Thoracic aorta (tissue), 2 donors: ENCODE data around the gene VASH2. TPM values are rescaled to one million over a fixed set of nuclear protein-coding genes. Genes with fewer than 3 reads are reported as not detected.
"Not testable (repeated sequence)": the region's sequence is repeated elsewhere in the genome, so short reads cannot be mapped to it uniquely, and the experiment has no call there.

ENCODE experiments used
- ATAC-seq: fragments of 150-250 bp; one replicate; pipeline ENCODE4 v1.8.0; 2017; ENCODE audit warnings: low read depth; ENCODE audit not compliant: insufficient number of reproducible peaks, low FRiP score
- DNase-seq: peaks from one replicate; pipeline ENCODE4 v3.0.0-alpha.2; 2020; ENCODE audit warnings: low spot score
- H3K27ac ChIP-seq, 2 donors: fragments of 200-600 bp; sonication (generic); 1 replicate in 1 of 2; 2 replicates in 1 of 2; pipeline ENCODE4 v1.5.1; 2016; ENCODE audit warnings: mild to moderate bottlenecking in 2 of 2, moderate library complexity in 2 of 2
- H3K27me3 ChIP-seq: fragments of 200-600 bp; sonication (generic); replicated peaks from 2 replicates; pipeline ENCODE4 v1.6.0; 2016; ENCODE audit warnings: mild to moderate bottlenecking; ENCODE audit not compliant: insufficient read depth
- H3K36me3 ChIP-seq: fragments of 200-600 bp; sonication (generic); one replicate; pipeline ENCODE4 v1.5.1; 2016
- H3K4me1 ChIP-seq, 2 donors: fragments of 200-600 bp; sonication (generic); 1 replicate in 1 of 2; 2 replicates in 1 of 2; pipeline versions ENCODE4 v1.5.1 to v1.6.0; 2016; ENCODE audit warnings: low read depth in 2 of 2, mild to moderate bottlenecking in 1 of 2; ENCODE audit not compliant: control insufficient read depth in 1 of 2
- H3K4me3 ChIP-seq: fragments of 200-600 bp; sonication (generic); 2 replicates; pipeline ENCODE4 v1.5.1; 2016; ENCODE audit warnings: mild to moderate bottlenecking
- H3K9me3 ChIP-seq: fragments of 200-600 bp; sonication (generic); 2 replicates; pipeline ENCODE4 v1.5.1; 2016
- CTCF ChIP-seq: fragments of 200-600 bp; sonication (generic); IDR thresholded peaks from one replicate; pipeline ENCODE4 v1.5.1; 2019; ENCODE audit warnings: antibody characterized with exemption
- total RNA-seq, 2 donors: library from RNA; depleted of rRNA; stranded (reverse); fragments of >200 nt; gene quantifications; one replicate each; pipeline versions ENCODE4 v1.1.0 to v1.2.3, GENCODE V29; 2016

VASH2 gene
- total RNA-seq, 2 donors from 2014 or later, result 0.14 to 0.42 TPM

GRCh38 chr1:212908971-212909370 is 41.4 kb upstream of the VASH2 start:
- Histone ChIP-seq H3K4me3 (no peak overlapping the region), H3K4me1 (no peaks in the 10 kb centered on the region), H3K36me3 (no peaks in the 10 kb centered on the region), H3K27ac (no peak overlapping the region), H3K27me3 (no peaks in the 10 kb centered on the region), H3K9me3 (no peaks in the 10 kb centered on the region)
- no peak for DNase-seq
- no peak for ATAC-seq
- TF ChIP-seq CTCF, result no peak

GRCh38 chr1:212909652-212910063 is 40.7 kb upstream of the VASH2 start:
- DNase-seq (no peak), ATAC-seq (no peak)
- Histone ChIP-seq H3K27ac (no peak overlapping the region), H3K9me3 (no peaks in the 10 kb centered on the region), H3K27me3 (no peaks in the 10 kb centered on the region), H3K4me1 (no peaks in the 10 kb centered on the region), H3K4me3 (no peak overlapping the region), H3K36me3 (no peaks in the 10 kb centered on the region)
- no peak for TF ChIP-seq CTCF

- not testable (repeated sequence) for ATAC-seq, H3K9me3 ChIP-seq, H3K27me3 ChIP-seq, DNase-seq, H3K4me1 ChIP-seq, H3K27ac ChIP-seq, H3K4me3 ChIP-seq, H3K36me3 ChIP-seq
These were observed 40.1 kb upstream of the VASH2 start for GRCh38 chr1:212910213-212910612.

GRCh38 chr1:212913638-212914037 is 36.7 kb upstream of the VASH2 start:
- H3K27me3 ChIP-seq, H3K27ac ChIP-seq, H3K9me3 ChIP-seq, ATAC-seq, H3K4me3 ChIP-seq, H3K4me1 ChIP-seq, DNase-seq, H3K36me3 ChIP-seq: not testable (repeated sequence)

- not testable (repeated sequence) for H3K27me3 ChIP-seq, DNase-seq, H3K9me3 ChIP-seq, H3K4me3 ChIP-seq, H3K36me3 ChIP-seq, H3K27ac ChIP-seq, ATAC-seq, H3K4me1 ChIP-seq
These were observed 36.2 kb upstream of the VASH2 start for GRCh38 chr1:212914110-212914509.

- Histone ChIP-seq H3K36me3 (no peaks in the 10 kb centered on the region), H3K27ac (no peak overlapping the region), H3K27me3 (no peaks in the 10 kb centered on the region), H3K4me3 (no peak overlapping the region), H3K9me3 (no peaks in the 10 kb centered on the region), H3K4me1 (no peaks in the 10 kb centered on the region)
- no peak for ATAC-seq
- TF ChIP-seq CTCF, result no peak
- DNase-seq, result no peak
These were observed 35.6 kb upstream of the VASH2 start for GRCh38 chr1:212914789-212915188.
